Dedifferentiated amniotic fluid mesenchymal stem cell (primary cell): ENCODE data around the gene EFNA5.

Experiments
- DNase-seq: peaks from one replicate; pipeline ENCODE4 v3.0.0-alpha.2; 2016; ENCODE audit errors: extremely low spot score

The EFNA5 gene

GRCh38 chr5:107486489-107486888 lies 184.2 kb downstream of the EFNA5 start:
- DNase-seq: no peak

GRCh38 chr5:107485184-107485583 lies 185.6 kb downstream of the EFNA5 start:
- no peak for DNase-seq

DNA sequence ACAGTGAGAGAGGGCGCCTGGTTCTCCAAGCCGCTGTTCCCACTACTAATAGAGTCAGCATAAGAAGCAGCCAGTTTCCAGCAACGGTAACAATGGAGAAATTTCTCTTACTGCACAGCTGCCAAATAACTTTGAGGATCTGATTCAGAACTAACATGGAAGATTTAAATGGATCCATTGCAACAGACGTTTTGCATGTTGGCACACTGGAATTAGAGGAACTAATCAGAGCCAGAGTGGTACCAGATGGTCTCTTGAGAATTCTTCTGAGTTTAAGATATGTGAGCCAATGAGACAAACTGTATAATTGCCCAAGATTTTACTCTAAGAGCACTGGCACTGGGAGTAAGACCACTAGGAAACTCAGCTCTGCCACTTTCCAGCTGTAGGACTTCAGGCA lies 186.5 kb downstream of the EFNA5 start:
- DNase-seq: no peak

- DNase-seq: no peak
Observed at GRCh38 chr5:107483231-107484024, 187.3 kb downstream of the EFNA5 start.

DNA sequence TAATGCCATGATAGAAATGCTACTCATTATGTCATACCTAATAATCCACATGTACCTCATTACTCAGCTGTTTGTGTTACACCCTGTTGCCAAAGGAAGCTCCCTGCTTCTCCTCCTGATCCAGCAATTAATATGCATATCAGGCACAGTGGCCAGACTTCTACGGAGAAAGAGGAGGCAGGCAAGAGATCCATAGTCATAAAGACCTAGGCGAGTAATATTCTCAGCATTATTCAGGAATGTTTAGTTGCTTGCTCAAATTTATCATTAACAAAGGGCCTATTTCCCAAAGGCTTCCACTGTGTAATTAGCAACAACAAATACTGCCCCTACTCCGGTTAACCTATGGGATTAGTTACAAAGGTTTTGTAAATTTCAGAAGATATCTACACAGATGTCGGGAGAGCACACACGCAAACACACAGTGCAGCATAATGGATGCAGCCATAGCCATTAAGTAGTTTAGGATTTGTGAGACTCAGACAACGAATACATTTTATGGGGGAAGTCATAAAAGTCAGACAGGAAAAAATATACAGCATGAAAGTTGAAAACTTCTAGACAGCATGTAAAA lies 192.6 kb downstream of the EFNA5 start:
- DNase-seq: no peak

DNA sequence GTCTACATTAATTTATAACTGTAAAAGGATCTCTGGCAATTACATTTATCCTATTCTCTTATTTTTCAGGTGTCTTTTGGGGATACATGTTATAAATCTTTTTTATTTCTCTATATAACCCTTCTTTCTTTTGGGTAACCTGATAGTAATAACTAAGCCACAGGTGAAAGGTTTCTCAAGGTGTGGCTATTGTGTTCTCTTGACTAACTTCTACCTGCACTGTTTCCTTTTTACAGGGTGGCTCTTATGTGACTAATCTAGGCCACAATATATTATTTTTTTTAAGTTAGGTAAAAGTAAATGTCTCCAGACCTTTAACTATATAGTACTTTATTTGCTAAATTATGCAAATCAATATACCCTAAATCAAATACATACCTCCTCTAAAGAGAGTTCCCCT lies 193.2 kb downstream of the EFNA5 start:
- DNase-seq: no peak

GRCh38 chr5:107476783-107477182 lies 194.0 kb downstream of the EFNA5 start:
- no peak for DNase-seq

GRCh38 chr5:107474716-107475489 lies 195.8 kb downstream of the EFNA5 start:
- DNase-seq: no peak

DNA sequence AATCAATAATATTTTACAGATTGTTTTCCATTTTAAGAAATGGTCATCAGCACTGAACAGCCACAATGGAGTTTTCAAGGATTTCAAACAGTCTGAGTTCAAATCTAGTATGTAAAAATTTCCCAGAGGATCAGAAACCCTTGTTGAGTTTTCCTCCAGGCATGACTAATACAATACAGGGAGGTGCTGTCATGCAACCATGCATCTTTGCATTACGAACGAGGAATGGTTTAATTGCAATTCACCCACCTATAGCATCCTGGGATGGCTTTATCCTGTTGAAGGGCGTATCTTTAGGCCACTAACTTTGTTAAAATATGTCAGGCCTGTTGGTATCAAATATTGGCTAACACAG lies 196.4 kb downstream of the EFNA5 start:
- no peak for DNase-seq

DNA sequence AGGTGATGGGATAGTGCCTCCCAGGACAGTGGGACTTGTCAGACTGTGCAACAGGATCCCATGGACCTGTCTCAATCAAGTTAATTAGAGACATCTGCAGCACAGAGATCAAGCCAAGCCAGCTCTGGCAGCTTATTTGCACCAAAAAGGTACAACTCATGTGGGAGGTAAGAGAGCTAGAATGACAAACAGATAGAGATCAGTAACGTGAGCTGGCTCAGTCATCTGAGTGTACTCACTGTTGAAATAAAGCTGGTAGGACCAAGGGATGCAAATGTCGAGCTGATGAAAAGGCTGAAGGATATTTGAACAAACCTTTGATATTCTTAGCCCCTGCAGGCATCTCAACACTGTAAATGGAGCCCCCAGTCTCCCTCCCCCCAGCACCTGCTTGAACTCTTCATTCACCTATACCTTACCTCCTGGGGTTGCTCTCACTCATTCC lies 198.1 kb downstream of the EFNA5 start:
- DNase-seq: no peak

DNA sequence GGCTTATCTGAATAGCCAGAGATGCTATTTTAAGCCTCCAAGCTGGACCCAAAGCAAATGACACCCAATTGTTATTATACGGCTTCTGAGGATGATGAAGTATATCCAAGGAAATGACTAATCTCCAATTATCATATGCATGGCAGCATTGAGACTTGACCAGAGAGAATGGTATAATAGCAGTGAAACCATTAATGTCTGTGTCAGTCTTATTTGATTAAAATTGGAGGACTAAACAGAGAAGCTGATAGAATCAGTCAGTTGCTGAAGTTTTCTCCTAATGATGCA lies 200.5 kb downstream of the EFNA5 start:
- no peak for DNase-seq

DNA sequence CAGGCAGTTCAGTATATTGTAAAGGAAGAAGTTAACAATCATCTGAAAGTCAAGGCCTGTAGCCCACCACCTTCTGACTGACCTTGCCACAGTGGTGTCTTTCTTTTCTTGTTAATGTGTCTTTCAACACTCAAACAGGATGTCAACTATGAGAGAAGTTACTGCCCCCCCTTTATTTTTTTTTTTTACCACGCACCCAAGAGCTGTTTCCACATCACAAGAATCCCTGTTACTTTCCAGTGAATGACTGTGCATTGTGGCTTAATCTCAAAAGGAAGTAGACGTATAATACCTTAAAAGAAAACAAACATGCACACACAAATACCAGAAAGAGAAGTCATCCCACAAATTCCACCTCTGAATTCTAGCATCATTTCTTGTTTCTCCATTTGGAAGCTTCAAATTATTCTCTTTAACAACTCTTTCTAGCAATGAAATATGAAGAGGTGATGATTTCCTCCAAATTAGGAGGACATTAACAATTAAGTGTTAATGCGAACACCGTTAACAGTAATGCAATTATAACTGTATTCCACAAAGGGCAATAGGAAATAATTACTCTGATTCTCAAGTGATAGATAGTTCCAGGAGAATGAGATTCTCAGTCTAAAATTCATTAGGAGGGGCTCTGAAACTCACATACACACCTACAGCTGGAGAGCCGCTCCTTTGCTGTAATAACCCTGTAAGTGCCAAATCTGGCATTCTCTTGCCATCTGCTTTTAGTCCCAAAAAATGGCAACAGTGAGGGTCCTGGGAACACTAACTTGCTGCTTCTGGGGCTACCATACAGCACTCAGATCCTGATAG lies 201.0 kb downstream of the EFNA5 start:
- DNase-seq: peak; percentile 69

DNA sequence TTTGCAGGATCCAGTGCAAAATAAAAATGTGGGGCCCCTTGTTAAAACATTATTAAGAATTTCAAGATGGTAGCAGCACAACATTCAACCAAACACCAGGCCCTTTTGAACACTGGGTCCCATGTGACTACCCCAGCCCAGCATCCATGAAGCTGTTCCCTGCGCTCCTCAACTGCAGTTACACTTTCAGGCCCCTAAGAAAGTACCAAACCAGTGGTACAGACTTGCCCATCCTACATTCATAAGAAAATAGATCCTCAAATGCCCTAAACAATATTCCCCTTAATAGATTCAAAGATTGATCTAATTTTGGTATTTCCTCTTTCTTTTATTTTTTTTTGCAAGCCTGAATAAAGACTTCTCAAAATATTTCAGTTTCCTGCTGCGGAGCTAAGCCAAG lies 201.7 kb downstream of the EFNA5 start:
- no peak for DNase-seq

DNA sequence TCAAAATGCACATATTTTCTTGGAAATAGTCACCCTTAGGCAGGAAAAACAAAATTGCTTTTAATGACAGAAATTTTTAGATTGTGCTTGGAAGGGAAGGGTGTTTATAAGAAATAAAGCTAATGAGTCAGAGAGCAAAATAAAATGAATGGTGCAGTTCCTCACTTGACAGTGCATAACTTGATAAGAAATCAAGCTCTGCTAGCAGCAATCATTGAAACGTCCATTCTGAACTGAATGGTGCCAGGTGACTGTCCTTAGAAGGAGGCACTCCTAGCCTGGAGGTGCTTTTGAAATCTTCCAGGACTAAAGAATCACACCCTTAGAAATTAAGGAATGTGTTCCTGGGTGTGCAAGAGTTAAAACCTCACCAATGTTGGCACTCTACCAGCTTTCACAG lies 202.5 kb downstream of the EFNA5 start:
- DNase-seq: no peak

DNA sequence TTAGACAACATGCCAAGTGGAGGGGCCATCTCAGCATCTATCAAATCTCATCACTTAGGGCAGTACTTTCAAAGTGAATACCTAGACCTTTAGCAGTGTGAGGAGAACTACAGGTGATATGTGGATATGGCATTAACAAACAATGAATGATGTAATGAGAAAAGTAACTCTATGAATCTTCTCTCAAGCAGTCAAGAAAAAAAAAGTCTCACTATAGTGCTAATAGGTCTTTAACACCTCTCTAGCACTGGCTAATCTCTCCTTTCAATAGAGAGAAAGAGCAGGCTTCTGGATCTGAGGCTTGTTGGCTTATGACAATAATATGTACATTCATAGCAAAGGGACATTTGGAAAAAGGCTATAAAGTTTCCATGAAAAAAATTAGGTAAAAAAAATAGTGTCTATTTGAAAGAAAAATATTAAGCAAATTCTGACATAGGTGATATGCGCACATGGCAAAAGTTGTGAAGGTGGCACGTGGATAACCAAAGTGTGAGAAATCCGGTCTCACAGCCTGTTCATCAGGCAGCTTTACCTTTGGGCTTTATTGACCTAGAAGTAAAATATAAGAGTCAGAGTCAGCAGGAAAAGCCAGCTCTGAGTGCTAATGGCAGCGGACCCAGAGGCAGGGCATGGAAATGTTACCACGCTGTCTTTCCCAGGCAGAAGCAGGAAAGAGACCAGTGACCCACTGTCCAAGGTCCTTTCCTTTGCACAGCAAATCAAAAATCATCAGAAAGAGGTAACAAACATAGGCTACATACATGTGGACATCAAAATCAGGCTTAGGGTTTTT lies 203.4 kb downstream of the EFNA5 start:
- DNase-seq: no peak

- DNase-seq: peak; percentile 26
Observed at GRCh38 chr5:107466233-107466769, 204.4 kb downstream of the EFNA5 start.

DNA sequence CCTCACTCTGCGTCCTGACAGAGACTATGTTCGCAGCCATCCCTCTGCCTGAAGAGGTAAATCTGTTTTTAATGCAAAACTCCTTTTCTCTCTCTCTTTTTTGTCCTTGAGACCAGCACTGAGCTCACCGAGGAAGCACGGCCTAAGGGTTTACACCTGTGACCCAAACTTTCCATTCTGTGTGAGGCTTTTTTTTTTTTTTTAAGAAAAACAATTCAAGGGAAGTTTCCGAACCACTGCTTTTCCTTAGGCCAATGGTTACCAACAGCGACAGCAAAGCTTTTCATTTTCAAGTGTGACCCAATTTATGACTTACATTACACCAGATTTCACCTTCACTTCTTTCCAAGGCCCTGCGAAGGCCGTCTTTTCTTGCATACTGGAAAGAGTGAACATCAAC lies 205.9 kb downstream of the EFNA5 start:
- no peak for DNase-seq

DNA sequence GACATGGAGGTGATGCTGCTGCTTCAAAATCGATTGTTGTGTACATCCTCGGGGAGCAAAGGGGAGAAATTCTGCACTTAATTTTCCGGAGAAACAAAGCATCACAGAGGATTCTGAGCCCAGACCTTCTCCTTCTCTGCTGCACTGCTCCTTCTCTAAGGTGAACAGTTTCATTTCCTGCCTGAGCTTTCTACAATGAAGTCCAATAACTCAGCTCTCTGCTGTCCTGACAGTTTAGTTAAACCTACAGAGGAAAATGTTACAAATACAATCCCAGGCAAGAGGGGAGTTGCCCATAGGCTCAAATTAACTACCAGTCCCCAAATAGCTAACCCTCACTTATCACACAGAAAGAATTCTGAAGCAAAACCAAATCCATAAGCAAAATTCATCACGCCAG lies 206.3 kb downstream of the EFNA5 start:
- no peak for DNase-seq

DNA sequence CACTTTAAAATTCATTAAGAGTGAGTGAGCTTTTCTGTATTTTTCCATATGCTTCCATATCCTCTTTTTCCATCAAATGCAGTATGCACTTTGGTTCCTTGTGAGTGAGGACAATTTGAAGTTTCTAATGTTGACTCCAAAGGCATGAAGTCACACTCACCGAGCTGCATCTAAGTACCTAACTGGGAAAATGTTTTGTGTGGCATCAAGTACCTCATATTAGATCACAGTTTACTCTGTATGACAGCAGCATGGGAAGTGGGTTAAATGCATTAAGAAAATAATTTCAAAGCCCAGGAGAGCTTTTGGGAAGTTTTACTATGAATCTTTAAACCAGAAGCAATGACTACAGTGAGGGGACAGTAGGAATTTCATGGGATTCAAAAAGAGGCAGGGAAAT lies 207.0 kb downstream of the EFNA5 start:
- no peak for DNase-seq

GRCh38 chr5:107461770-107462169 lies 209.0 kb downstream of the EFNA5 start:
- no peak for DNase-seq

GRCh38 chr5:107460789-107461188 lies 209.9 kb downstream of the EFNA5 start:
- DNase-seq: no peak
